Pancreas (tissue), 10 donors: Measurements from ENCODE around the gene CASZ1. TPM values are rescaled to one million over a fixed set of nuclear protein-coding genes. Genes with fewer than 3 reads are reported as not detected.

ENCODE experiments used
- ATAC-seq, 4 donors: fragments of 200-7000 bp; cut with Tn5 transposase; one replicate each; pipeline versions ENCODE4 v1.8.0 to v1.9.1; 2020; ENCODE audit warnings: mild to moderate bottlenecking in 4 of 4, moderate library complexity in 4 of 4
- DNase-seq, 6 donors: peaks; one replicate each; pipeline ENCODE4 v3.0.0-alpha.2; 2020
- FAIRE-seq: peaks from 2 replicates; lab custom pipeline; 2012; peaks lifted over from hg19 to GRCh38; lab: Jason Lieb, UNC
- H3K27ac ChIP-seq, 4 donors: fragments of 200-600 bp; sonication (generic); 1 replicate in 3 of 4; 2 replicates in 1 of 4; pipeline versions ENCODE4 v1.5.0 to v1.8.0; 2020
- H3K27me3 ChIP-seq, 4 donors: fragments of 200-600 bp; one replicate each; pipeline ENCODE4 v1.8.0; 2021
- H3K36me3 ChIP-seq, 3 donors: fragments of 200-600 bp; sonication (generic) in 1 of 3; one replicate each; pipeline versions ENCODE4 v1.5.0 to v1.8.0; 2020 to 2021
- H3K4me1 ChIP-seq, 3 donors: fragments of 200-600 bp; one replicate each; pipeline ENCODE4 v1.8.0; 2021
- H3K4me3 ChIP-seq, 4 donors: fragments of 200-600 bp; sonication (generic) in 2 of 4; one replicate each; pipeline versions ENCODE4 v1.5.0 to v1.8.0; 2020 to 2021
- H3K9me3 ChIP-seq, 4 donors: fragments of 200-600 bp; one replicate each; pipeline ENCODE4 v1.8.0; 2021
- CTCF ChIP-seq, 4 donors: fragments of 200-600 bp; sonication (generic) in 3 of 4; IDR thresholded peaks; one replicate each; pipeline versions ENCODE4 v1.5.0 to v1.8.0; 2021; ENCODE audit warnings: antibody characterized with exemption in 4 of 4
- WGBS, 2 donors: extraction: QIAGEN DNeasy Blood & Tissue Kit; methylation state at CpG; one replicate each; pipeline ENCODE4 v1.1.7; 2013; 5-methylcytosine and 5-hydroxymethylcytosine counted together
- intact Hi-C, 3 donors: fragments of 100-400 bp; cut with DNase I; formaldehyde crosslinking; loops; one replicate each; pipeline versions ENCODE4 v1.11.1 to v1.14.2; 2022
- polyA plus RNA-seq, 2 donors: library from polyadenylated mRNA; stranded (reverse); fragments of 200-250 nt; gene quantifications; one replicate each; pipeline ENCODE4 v1.2.3, GENCODE V29; 2013
- total RNA-seq, 6 donors: library from RNA; stranded (reverse); fragmentation: NEBNext Ultra II Directional in 4 of 6; extraction: Animal tissue kit (Norgen Biotek cat#: 25700) in 4 of 6; gene quantifications; one replicate each; pipeline versions ENCODE4 v1.2.1 to v1.2.4, GENCODE V29; 2021 to 2023
- donor health status: healthy with polysubstance abuse.
- donor health status: DM: no; HTN: no; CAD: no; lungs with moderate emphysema.
- donor health status: DM: no; HTN: no; CAD: no.
- donor health status: control.
- donor health status: control.
- donor health status: Bipolar disorder and iron deficiency.
- donor health status: DM: yes; HTN: yes; CAD: no.
- donor health status: DM: no; HTN: no; CAD: no.
- donor health status: DM: no; HTN: no; CAD: no.
- donor health status: DM: yes; HTN: yes; CAD: no.

The CASZ1 gene
- total and polyA plus RNA-seq, 8 donors = 6.7 to 18.9 (median 13.8) TPM

- Histone ChIP-seq H3K27ac (no peak overlapping the region), H3K9me3 (no peaks in the 10 kb centered on the region), H3K4me1 (peaks cover 0 to 4% (median 0%) of the 10 kb centered on the region in 3 donors), H3K4me3 (no peak overlapping the region), H3K36me3 (no peaks in the 10 kb centered on the region), H3K27me3 (no peaks in the 10 kb centered on the region)
- ATAC-seq = peak in 2 of 4 donors; percentile 51
- no peak for TF ChIP-seq CTCF (IDR thresholded peaks at IDR 0.05)
- no peak for FAIRE-seq
- peak in 1 of 6 donors; percentile 23 for DNase-seq
- intact Hi-C loops = no loop called here
- WGBS, 2 donors = 68% methylated on average over 17 of the region's 17 CpGs
Observed at GRCh38 chr1:10773851-10774614, 22.4 kb downstream of the CASZ1 start.

- 77 to 83% methylated on average over 12 of the region's 12 CpGs for WGBS, 2 donors
- H3K4me3 ChIP-seq = no peak overlapping the region
- ATAC-seq (no peak), DNase-seq (peak in 1 of 6 donors; percentile 47), FAIRE-seq (no peak)
- intact Hi-C loops = no loop called here
- H3K27me3 ChIP-seq = no peaks in the 10 kb centered on the region
- H3K4me1 ChIP-seq = peaks cover 0 to 4% (median 0%) of the 10 kb centered on the region in 3 donors
- H3K9me3 ChIP-seq = no peaks in the 10 kb centered on the region
- TF ChIP-seq CTCF (IDR thresholded peaks at IDR 0.05) = no peak
- H3K36me3 ChIP-seq = no peaks in the 10 kb centered on the region
- no peak overlapping the region for H3K27ac ChIP-seq
Observed at GRCh38 chr1:10773376-10773775, 23.1 kb downstream of the CASZ1 start.

DNA sequence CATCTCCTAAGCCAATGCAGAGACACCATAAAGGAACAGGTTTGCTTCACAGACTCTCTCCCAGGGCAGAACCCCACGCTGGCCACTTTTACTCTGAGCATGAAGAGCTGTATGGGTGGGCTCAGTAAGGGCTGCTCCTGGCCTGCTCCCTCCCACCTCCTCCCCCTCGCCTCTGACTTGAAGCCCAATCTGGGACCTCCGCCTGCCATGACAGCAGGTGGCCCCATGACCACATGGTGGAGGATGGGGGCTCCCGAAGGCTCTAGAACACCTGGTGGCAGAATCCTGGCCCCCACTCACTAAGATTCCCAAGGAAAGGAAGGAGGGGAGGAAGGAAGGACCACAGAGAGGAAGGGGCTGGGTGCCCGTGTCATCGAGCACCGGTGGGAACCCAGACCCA, 23.7 kb downstream of the CASZ1 start:
- H3K36me3 ChIP-seq = no peaks in the 10 kb centered on the region
- DNase-seq (peak in 1 of 6 donors; percentile 31), ATAC-seq (no peak), FAIRE-seq (no peak)
- H3K4me1 ChIP-seq = peaks cover 0 to 4% (median 0%) of the 10 kb centered on the region in 3 donors
- 91 to 95% methylated on average over 7 of the region's 7 CpGs for WGBS, 2 donors
- H3K9me3 ChIP-seq = no peaks in the 10 kb centered on the region
- intact Hi-C loops = no loop called here
- no peak overlapping the region for H3K4me3 ChIP-seq
- no peak for TF ChIP-seq CTCF (IDR thresholded peaks at IDR 0.05)
- no peak overlapping the region for H3K27ac ChIP-seq
- H3K27me3 ChIP-seq = no peaks in the 10 kb centered on the region

DNA sequence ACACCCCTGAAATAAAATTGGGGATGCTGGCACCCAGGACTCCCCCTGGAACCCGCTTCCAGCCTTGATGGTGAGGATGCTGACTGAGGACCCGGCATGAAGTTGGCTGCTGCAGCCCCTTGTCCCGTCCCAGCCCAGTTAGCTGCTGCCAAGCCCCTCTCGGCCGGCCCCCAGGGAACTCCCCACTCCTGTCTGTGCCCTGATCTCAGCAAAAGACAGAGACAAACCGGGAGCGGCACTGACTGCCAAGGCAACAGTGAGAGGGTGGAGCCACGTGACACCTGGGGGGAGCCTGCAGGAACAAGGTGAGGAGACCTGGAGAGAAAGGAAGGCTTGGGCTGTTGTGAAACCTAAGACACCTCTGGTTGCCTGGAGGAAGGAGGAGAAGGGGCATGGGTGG, 24.7 kb downstream of the CASZ1 start:
- no peak for TF ChIP-seq CTCF (IDR thresholded peaks at IDR 0.05)
- Histone ChIP-seq H3K27ac (no peak overlapping the region), H3K36me3 (no peaks in the 10 kb centered on the region), H3K4me3 (no peak overlapping the region), H3K27me3 (no peaks in the 10 kb centered on the region), H3K9me3 (no peaks in the 10 kb centered on the region), H3K4me1 (peaks cover 0 to 4% (median 0%) of the 10 kb centered on the region in 3 donors)
- intact Hi-C loops = no loop called here
- DNase-seq (peak in 1 of 6 donors; percentile 55), ATAC-seq (peak in 1 of 4 donors; percentile 27), FAIRE-seq (no peak)
- WGBS, 2 donors = 86 to 87% methylated on average over 8 of the region's 8 CpGs

GRCh38 chr1:10768552-10768951, 27.9 kb downstream of the CASZ1 start:
- Histone ChIP-seq H3K27ac (no peak overlapping the region), H3K4me1 (peaks cover 0 to 5% (median 5%) of the 10 kb centered on the region in 3 donors), H3K9me3 (no peaks in the 10 kb centered on the region), H3K27me3 (no peaks in the 10 kb centered on the region), H3K4me3 (no peak overlapping the region), H3K36me3 (no peaks in the 10 kb centered on the region)
- ATAC-seq (no peak), FAIRE-seq (no peak), DNase-seq (peak in 1 of 6 donors; percentile 43)
- TF ChIP-seq CTCF (IDR thresholded peaks at IDR 0.05) = no peak
- intact Hi-C loops = no loop called here
- WGBS, 2 donors = 91 to 97% methylated on average over 7 of the region's 7 CpGs
